ENCODE results near the gene DMXL2. TPM values are rescaled to one million over a fixed set of nuclear protein-coding genes. Genes with fewer than 3 reads are reported as not detected.

Gene DMXL2
- total and polyA plus RNA-seq, 9 of the 15 experiments (the other 6 are each of a cell fraction or from before 2014, with no cell fraction given), result 9.3 to 57.7 (median 30.7) TPM

GRCh38 chr15:51634591-51635198, 12.1 kb upstream of the DMXL2 start (continued):
- TF ChIP-seq ATF3 (IDR thresholded peaks at IDR 0.05) (no peak), ATF3 (CRISPR knock-in tag; conservative IDR thresholded peaks at IDR 0.05) (no peak), ZNF311 (CRISPR knock-in tag; IDR thresholded peaks at IDR 0.05) (peak; percentile 95), MECOM (CRISPR knock-in tag; IDR thresholded peaks at IDR 0.05) (peak; percentile 86), ZNF655 (CRISPR knock-in tag; IDR thresholded peaks at IDR 0.05) (no peak), POLR2G (IDR thresholded peaks at IDR 0.05; ENCODE audit: low read depth, low read length) (no peak), HNRNPH1 (optimal IDR thresholded peaks at IDR 0.05; ENCODE audit: low read depth, low read length) (no peak), FUS (optimal IDR thresholded peaks at IDR 0.05; ENCODE audit: low read depth, low read length) (no peak), MAX (CRISPR knock-in tag; IDR thresholded peaks at IDR 0.05) (no peak), ZNF445 (CRISPR knock-in tag; IDR thresholded peaks at IDR 0.05; ENCODE audit: low read depth) (no peak), HMGN3 (IDR thresholded peaks at IDR 0.05; ENCODE audit: borderline replicate concordance, extremely low read depth, insufficient read length, low read depth, low read length) (no peak), ARID1B (IDR thresholded peaks at IDR 0.05) (no peak; the same call in 1 of the 2 replicates), PRMT5 (CRISPR knock-in tag; IDR thresholded peaks at IDR 0.05) (no peak), ERF (CRISPR knock-in tag; IDR thresholded peaks at IDR 0.05) (no peak), GABPA (tag; conservative IDR thresholded peaks at IDR 0.05; ENCODE audit: low read depth) (no peak), E2F3 (CRISPR knock-in tag; IDR thresholded peaks at IDR 0.05) (no peak), ZFX (CRISPR knock-in tag; IDR thresholded peaks at IDR 0.05) (no peak), ASH1L (IDR thresholded peaks at IDR 0.05; ENCODE audit: borderline replicate concordance, low read depth, partially characterized antibody) (no peak), TCFL5 (CRISPR knock-in tag; conservative IDR thresholded peaks at IDR 0.05) (0 out of 2 replicates have a peak, but pooled peaks have one; percentile 66), CREB3 (tag; conservative IDR thresholded peaks at IDR 0.05; ENCODE audit: low read depth) (peak; percentile 97), MEIS2 (IDR thresholded peaks at IDR 0.05; ENCODE audit: partially characterized antibody) (peak; percentile 61), ZNF75A (CRISPR knock-in tag; IDR thresholded peaks at IDR 0.05) (no peak), UBTF (IDR thresholded peaks at IDR 0.05; ENCODE audit: borderline replicate concordance in 1 of 2, low read depth in 2 of 2, low read length in 2 of 2) (no peak), NCOA6 (IDR thresholded peaks at IDR 0.05) (no peak)
